ENCODE data around the gene SLC44A1.

SLC44A1 gene

GRCh38 chr9:105445203-105445881 lies 200.9 kb downstream of the SLC44A1 start:
- Histone ChIP-seq H3K14ac (ENCODE audit: low read length) (no peak overlapping the region), H2BK5ac (ENCODE audit: low read length) (no peak overlapping the region), H3K23ac (ENCODE audit: low read depth, low read length, poor library complexity) (no peak overlapping the region), H3K36me3 (replicated peaks in 1 of 2; ENCODE audit: control insufficient read depth in 2 of 2, insufficient read depth in 2 of 2, low read length in 2 of 2) (no peaks in the 10 kb centered on the region), H4K8ac (ENCODE audit: low read depth, low read length) (no peak overlapping the region), H2AK5ac (ENCODE audit: low read depth, low read length) (no peak overlapping the region), H3K4me1 (ENCODE audit: control insufficient read depth in 2 of 2, insufficient read depth in 1 of 2, low read depth in 1 of 2, low read length in 2 of 2) (peaks cover 0 to 2% of the 10 kb centered on the region in 2 donors), H2BK12ac (ENCODE audit: low read length) (no peak overlapping the region), H3K27me3 (ENCODE audit: control insufficient read depth in 3 of 3, insufficient read depth in 3 of 3, low read depth in 1 of 3, low read length in 3 of 3) (peaks cover 0 to 8% (median 0%) of the 10 kb centered on the region in 3 experiments), H4K91ac (ENCODE audit: low read depth, low read length, poor library complexity) (no peak overlapping the region), H2BK120ac (ENCODE audit: low read depth, low read length) (no peak overlapping the region), H3K9me3 (replicated peaks in 1 of 2; ENCODE audit: control insufficient read depth in 2 of 2, insufficient read depth in 1 of 2, low read depth in 1 of 2, low read length in 2 of 2) (no peaks in the 10 kb centered on the region), H3K9ac (ENCODE audit: low read depth, low read length, poor library complexity) (peak overlapping the region; percentile 65), H2AFZ (ENCODE audit: low read length) (peak overlapping the region; percentile 45), H3K4ac (ENCODE audit: low read length) (no peak overlapping the region), H3K4me3 (ENCODE audit: low read length in 2 of 2) (no peak overlapping the region), H3K18ac (ENCODE audit: low read length) (no peak overlapping the region), H3K79me1 (ENCODE audit: low read depth, low read length) (no peaks in the 10 kb centered on the region), H3K27ac (replicated peaks; ENCODE audit: low read length) (no peak overlapping the region), H3K4me2 (ENCODE audit: insufficient read depth, low read length, poor library complexity, severe bottlenecking) (no peak overlapping the region), H2BK15ac (ENCODE audit: low read length) (no peak overlapping the region)
- no CpG with 5 or more reads among the region's 8 CpGs for WGBS, 2 donors (ENCODE audit: extremely low coverage in 2 of 2, insufficient read length in 2 of 2, insufficient replicate concordance in 1 of 2)
- DNase-seq (ENCODE audit: low spot score) = no peak

GRCh38 chr9:105447386-105447813 lies 202.9 kb downstream of the SLC44A1 start:
- H3K79me1 ChIP-seq (ENCODE audit: low read depth, low read length) = no peaks in the 10 kb centered on the region

DNA sequence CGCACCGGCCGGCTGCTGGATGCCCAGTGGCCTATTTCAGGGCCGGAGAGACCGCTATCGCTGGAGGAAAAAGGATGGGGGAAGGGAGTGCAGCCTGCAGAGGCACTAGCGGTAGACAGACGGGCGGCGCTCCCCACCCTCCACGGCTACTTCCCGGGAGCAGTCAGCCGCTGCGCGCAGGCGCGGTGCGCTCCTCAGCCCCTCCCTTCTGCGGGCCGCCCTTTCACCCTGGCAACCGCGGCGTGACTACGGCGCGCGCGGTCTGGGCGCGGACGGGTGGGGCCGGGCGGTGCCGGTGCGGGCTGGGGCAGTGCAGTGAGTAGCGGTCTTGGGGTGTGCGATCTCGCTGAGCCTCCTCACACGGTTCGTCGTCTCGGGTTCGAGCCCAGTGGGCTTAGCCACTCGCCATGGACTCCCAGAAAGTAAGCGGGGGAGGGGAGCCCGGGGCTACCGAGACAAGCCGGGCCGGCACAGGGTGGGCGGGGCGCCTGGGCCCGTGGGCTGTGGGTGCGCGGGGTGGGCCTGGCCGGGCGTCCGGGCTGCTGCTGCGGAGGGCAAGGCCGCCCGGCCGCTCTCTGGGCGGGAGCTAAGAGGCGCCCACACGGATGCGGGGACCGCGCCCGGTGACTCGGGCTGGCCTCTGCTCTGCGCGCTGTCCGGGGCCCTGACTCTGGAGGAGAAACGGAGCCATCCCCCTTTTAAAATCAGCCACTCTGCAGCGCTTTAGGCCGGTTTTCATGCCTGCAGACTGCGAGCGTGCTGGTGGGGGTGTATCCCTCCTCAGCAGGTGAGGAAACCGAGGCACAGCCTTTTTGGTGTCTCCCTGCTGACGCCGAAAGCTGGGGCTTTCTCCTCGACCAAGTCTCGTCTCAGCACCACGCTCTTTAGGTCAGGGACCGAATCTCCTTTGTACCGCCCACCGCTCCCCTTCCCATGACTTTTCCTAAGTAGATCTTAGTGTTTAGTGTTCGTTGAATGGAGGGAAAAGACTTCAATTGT lies 203.7 kb downstream of the SLC44A1 start, which contains the start of gene FSD1L:
Gene FSD1L (plus strand): TSS at position 221 of the 999 bp plus-strand sequence. CDS start 187 bp downstream, at position 408.
- Histone ChIP-seq H3K27me3 (ENCODE audit: control insufficient read depth in 3 of 3, insufficient read depth in 3 of 3, low read depth in 1 of 3, low read length in 3 of 3) (peaks cover 0 to 4% (median 0%) of the 10 kb centered on the region in 3 experiments), H4K91ac (ENCODE audit: low read depth, low read length, poor library complexity) (no peak within 1 kb of the TSS), H3K9me3 (replicated peaks in 1 of 2; ENCODE audit: control insufficient read depth in 2 of 2, insufficient read depth in 1 of 2, low read depth in 1 of 2, low read length in 2 of 2) (no peaks in the 10 kb centered on the region), H3K4me1 (ENCODE audit: control insufficient read depth in 2 of 2, insufficient read depth in 1 of 2, low read depth in 1 of 2, low read length in 2 of 2) (peaks cover 0 to 2% of the 10 kb centered on the region in 2 donors), H3K4me3 (ENCODE audit: low read length in 2 of 2) (peak within 1 kb of the TSS; percentile 88 to 89), H3K4me2 (ENCODE audit: insufficient read depth, low read length, poor library complexity, severe bottlenecking) (peak within 1 kb of the TSS; percentile 76), H2AK5ac (ENCODE audit: low read depth, low read length) (no peak within 1 kb of the TSS), H3K4ac (ENCODE audit: low read length) (no peak within 1 kb of the TSS), H2BK5ac (ENCODE audit: low read length) (peak within 1 kb of the TSS; percentile 63), H3K79me1 (ENCODE audit: low read depth, low read length) (no peaks in the 10 kb centered on the region), H2AFZ (ENCODE audit: low read length) (peak within 1 kb of the TSS; percentile 94), H2BK12ac (ENCODE audit: low read length) (no peak within 1 kb of the TSS), H3K14ac (ENCODE audit: low read length) (peak within 1 kb of the TSS; percentile 73), H3K9ac (ENCODE audit: low read depth, low read length, poor library complexity) (peak within 1 kb of the TSS; percentile 89), H2BK120ac (ENCODE audit: low read depth, low read length) (no peak within 1 kb of the TSS), H3K18ac (ENCODE audit: low read length) (peak within 1 kb of the TSS; percentile 98), H3K36me3 (replicated peaks in 1 of 2; ENCODE audit: control insufficient read depth in 2 of 2, insufficient read depth in 2 of 2, low read length in 2 of 2) (peaks cover 0 to 5% of the 10 kb centered on the region in 2 donors), H3K27ac (replicated peaks; ENCODE audit: low read length) (peak within 1 kb of the TSS; percentile 70), H4K8ac (ENCODE audit: low read depth, low read length) (peak within 1 kb of the TSS; percentile 29), H2BK15ac (ENCODE audit: low read length) (peak within 1 kb of the TSS; percentile 51), H3K23ac (ENCODE audit: low read depth, low read length, poor library complexity) (peak within 1 kb of the TSS; percentile 8)
- DNase-seq (ENCODE audit: low spot score) = peak; percentile 88
- WGBS, 2 donors (ENCODE audit: extremely low coverage in 2 of 2, insufficient read length in 2 of 2, insufficient replicate concordance in 1 of 2) = no CpG with 5 or more reads among the region's 87 CpGs

More at GRCh38 chr9:105447386-105447813, 202.9 kb downstream of the SLC44A1 start:
- Histone ChIP-seq H3K9ac (ENCODE audit: low read depth, low read length, poor library complexity) (peak overlapping the region; percentile 89), H2AFZ (ENCODE audit: low read length) (peak overlapping the region; percentile 94), H4K91ac (ENCODE audit: low read depth, low read length, poor library complexity) (no peak overlapping the region), H2BK120ac (ENCODE audit: low read depth, low read length) (no peak overlapping the region), H2BK15ac (ENCODE audit: low read length) (peak overlapping the region; percentile 51), H3K9me3 (replicated peaks in 1 of 2; ENCODE audit: control insufficient read depth in 2 of 2, insufficient read depth in 1 of 2, low read depth in 1 of 2, low read length in 2 of 2) (no peaks in the 10 kb centered on the region), H2AK5ac (ENCODE audit: low read depth, low read length) (no peak overlapping the region), H2BK12ac (ENCODE audit: low read length) (no peak overlapping the region), H4K8ac (ENCODE audit: low read depth, low read length) (peak overlapping the region; percentile 29), H3K27me3 (ENCODE audit: control insufficient read depth in 3 of 3, insufficient read depth in 3 of 3, low read depth in 1 of 3, low read length in 3 of 3) (peaks cover 0 to 4% (median 0%) of the 10 kb centered on the region in 3 experiments), H3K4me3 (ENCODE audit: low read length in 2 of 2) (peak overlapping the region; percentile 88 to 89), H3K18ac (ENCODE audit: low read length) (peak overlapping the region; percentile 94), H3K4ac (ENCODE audit: low read length) (no peak overlapping the region), H3K27ac (replicated peaks; ENCODE audit: low read length) (peak overlapping the region; percentile 70), H3K36me3 (replicated peaks in 1 of 2; ENCODE audit: control insufficient read depth in 2 of 2, insufficient read depth in 2 of 2, low read length in 2 of 2) (peaks cover 0 to 5% of the 10 kb centered on the region in 2 donors), H3K4me2 (ENCODE audit: insufficient read depth, low read length, poor library complexity, severe bottlenecking) (peak overlapping the region; percentile 76), H3K4me1 (ENCODE audit: control insufficient read depth in 2 of 2, insufficient read depth in 1 of 2, low read depth in 1 of 2, low read length in 2 of 2) (peaks cover 0 to 2% of the 10 kb centered on the region in 2 donors), H2BK5ac (ENCODE audit: low read length) (no peak overlapping the region), H3K23ac (ENCODE audit: low read depth, low read length, poor library complexity) (peak overlapping the region; percentile 8), H3K14ac (ENCODE audit: low read length) (no peak overlapping the region)
- no peak for DNase-seq (ENCODE audit: low spot score)
- WGBS, 2 donors (ENCODE audit: extremely low coverage in 2 of 2, insufficient read length in 2 of 2, insufficient replicate concordance in 1 of 2) = no CpG with 5 or more reads among the region's 16 CpGs
